GM19351 (cell line): Measurements from ENCODE around the gene USP40.

Experiments used
- ATAC-seq: cut with Tn5 transposase; IDR thresholded peaks from one replicate; pipeline ENCODE4 v1.9.1; 2021; ENCODE audit warnings: mild to moderate bottlenecking, moderate library complexity; ENCODE audit not compliant: unreplicated experiment

The USP40 gene

DNA sequence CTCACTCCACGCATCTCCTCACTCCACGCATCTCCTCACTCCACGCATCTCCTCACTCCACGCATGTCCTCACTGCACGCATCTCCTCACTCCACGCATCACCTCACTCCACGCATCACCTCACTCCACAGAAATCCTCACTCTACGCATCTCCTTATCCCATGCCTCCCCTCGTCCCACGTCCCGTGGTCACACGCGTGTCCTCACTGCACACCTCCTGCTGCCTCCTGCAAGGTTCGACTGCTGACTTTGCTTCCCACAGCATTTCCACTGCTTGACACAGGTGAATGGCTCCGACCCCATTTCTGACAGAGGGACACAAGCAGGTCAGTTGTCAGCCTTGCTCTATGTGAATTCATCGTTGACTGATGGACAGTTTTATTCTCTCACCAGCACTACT is 103.0 kb downstream of the USP40 start:
- no peak for ATAC-seq

DNA sequence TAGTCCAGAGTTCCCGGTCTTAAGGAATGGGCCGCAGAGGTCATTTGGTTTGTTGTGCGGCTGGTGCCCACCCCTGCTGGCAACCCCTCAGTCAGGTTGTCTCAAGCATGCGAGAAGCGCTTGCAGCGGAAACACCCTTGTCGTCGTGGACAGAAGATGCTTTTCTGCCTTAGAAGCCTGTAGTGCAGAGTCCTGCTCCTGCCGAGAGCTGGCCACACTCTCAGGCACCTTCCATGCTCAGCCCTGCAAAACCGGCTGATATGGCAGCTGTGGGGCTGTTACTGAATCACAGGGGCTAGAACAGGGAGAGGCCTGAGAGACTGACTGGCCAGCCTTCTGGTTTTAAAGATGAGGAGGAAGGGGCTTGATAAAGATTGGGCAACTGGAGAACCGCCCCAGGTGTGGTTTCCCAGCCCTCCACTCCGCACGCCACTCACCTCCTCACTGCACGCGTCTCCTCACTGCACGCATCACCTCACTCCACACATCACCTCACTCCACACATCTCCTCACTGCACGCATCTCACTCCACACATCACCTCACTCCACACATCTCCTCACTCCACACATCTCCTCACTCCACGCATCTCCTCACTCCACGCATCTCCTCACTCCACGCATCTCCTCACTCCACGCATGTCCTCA is 103.6 kb downstream of the USP40 start:
- ATAC-seq: no peak

- ATAC-seq: no peak
These were observed 104.3 kb downstream of the USP40 start for GRCh38 chr2:233462202-233462785.

DNA sequence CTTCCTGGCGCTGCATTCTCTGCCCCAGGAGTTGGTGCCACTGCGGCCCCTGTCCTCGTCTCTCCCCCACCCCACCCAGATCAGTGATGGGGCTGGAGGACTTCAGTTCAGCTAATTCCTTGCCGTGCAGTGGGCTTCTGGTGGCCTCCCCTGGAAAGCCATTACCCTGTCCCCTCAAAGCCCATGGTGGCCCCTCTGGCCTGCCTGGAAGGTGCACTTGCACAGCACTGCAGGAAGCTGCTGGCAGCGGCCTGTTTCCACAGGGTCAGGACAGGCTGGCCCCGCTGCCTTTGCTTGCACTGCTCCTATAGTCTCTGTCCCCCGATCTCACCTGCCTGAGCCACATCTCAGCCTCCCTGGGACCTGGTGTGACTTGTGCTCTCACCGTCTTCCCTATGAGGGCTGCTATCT is 105.1 kb downstream of the USP40 start:
- no peak for ATAC-seq

DNA sequence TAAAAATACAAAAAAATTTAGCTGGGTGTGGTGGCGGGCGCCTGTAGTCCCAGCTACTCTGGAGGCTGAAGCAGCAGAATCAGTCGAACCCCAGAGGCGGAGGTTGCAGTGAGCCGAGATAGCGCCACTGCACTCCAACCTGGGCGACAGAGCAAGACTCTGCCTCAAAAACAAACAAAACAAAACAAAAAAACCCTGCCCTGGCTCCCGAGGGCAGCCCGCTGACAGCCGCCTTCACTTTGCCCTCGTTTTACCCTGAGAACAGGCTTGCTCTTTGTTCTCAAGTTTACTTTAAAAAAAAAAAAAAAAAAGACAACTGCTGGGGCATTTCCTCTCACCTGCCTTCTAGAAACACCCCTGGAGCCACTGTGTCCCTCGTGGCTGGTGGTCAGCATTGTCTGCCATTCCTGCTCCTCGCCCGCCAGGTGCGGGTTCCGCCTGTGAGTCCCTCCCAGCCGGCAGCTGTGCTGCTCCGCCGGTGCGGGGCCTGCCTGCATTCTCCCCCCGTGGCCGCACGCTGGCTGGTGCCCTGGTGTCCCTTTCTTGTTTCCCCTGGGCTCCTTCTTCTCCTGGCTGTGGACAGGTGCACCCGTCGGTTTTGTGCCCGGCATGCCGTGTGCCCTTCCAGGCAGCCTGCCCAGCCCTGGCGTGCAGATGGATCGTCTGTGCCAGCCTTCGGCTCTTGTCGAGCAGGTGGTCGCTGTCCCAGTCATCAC is 105.7 kb downstream of the USP40 start:
- no peak for ATAC-seq

- ATAC-seq: no peak
These were observed 107.2 kb downstream of the USP40 start for GRCh38 chr2:233459426-233459825.

DNA sequence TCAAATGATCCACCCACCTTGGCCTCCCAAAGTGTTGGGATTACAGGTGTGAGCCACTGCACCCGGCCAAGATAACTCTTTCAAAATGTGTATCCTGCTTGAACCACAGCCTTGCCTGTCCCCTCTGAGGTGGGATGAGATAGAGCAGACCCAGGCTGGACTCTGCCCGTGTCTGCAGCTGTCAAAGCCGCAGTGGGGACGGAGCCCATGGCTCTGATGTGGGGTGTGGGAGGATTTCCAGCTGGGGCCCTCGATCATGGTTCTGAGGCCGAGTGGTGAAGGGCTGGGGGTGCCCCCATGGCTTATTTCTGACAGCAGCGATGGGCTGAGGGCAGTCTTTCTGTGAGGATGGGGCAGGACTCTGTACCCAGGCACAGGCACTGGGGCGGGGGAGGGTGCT is 107.8 kb downstream of the USP40 start:
- no peak for ATAC-seq

DNA sequence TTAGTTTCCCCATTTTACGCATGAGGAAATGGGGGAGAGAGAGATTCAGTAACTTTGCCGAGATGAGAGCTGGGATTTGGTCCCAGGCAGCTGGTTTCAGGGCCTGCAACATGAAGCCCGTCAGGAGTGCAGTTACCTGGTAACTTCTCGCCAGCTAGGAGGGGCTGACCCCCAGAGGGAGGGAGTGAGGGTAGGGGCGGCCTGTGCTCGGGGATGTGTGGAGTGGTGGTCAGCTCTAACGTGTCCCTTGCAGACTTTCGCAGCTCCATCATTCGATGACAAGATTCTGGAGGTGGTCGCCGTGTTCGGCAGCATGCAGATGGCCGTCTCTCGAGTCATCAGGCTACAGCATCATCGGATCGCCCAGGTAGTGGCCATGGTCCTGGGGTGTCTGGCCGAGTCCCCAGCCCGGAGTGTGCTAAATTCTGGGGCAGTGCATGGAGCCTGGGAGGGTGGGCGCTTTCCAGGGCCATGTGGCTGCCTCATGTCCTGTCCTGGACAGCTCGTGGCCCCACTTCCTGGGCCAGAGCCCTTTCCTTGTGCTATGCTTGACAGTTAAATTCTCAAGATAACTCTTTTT is 108.5 kb downstream of the USP40 start:
- no peak for ATAC-seq

GRCh38 chr2:233457356-233457755 is 109.2 kb downstream of the USP40 start:
- no peak for ATAC-seq

- no peak for ATAC-seq
These were observed 109.6 kb downstream of the USP40 start for GRCh38 chr2:233456934-233457333.

DNA sequence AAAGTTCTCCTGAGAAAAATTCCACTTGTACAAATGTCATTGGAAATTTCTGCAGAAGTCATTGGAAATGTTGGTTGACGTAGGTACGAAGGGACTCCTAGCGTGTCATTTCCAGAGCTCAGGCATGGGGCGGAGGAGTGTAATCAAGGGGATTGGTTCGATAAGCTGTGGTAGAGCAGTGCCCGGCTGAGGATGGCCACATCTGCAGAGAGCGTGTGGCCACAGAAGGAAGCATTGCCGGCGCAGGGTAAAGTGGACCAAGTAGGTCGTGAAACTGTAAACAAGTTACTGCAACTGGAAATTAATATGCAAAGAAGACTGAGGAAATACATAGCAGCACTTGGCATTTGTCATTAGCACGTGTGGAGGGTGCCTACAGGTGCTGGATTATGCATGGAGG is 110.5 kb downstream of the USP40 start:
- no peak for ATAC-seq

- ATAC-seq: no peak
These were observed 111.1 kb downstream of the USP40 start for GRCh38 chr2:233455491-233455890.

DNA sequence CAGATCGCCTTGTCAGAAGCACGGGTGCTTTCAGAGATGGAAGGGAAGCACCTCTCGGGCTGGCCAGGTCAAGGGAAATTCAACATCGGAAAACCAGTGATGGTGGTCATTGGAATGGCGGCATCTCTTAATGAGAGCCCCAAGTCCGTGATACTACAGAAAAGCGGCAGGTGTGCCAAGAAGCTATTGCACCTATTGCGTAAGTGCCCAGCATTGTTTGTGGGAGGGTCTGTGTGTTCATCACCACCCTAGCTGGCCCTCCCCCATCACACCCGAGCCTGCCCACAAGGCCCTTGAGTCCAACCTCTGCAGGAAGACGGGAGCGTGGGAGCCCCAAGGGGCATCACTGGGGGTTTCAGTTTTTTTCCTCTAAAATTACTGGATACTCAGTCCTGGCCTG is 111.6 kb downstream of the USP40 start:
- ATAC-seq: no peak

DNA sequence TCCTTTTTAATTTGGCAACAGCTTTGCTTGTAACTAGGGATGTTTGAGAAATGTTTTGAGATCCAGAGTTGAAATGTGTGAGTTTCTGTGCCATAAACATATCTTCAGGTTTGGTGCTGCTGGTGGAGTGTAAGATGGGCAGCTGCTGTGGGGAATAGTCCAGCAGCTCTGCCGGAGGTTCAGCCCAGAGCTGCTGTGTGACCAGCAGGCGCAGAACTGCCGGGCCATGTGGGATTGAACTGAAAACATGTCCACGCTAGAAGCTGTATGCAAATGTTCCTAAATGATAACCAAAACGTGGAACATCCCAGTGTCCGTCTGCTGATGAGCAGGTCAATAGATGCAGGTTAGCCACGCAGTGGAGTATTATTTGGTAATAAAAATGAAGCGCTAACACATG is 112.7 kb downstream of the USP40 start:
- ATAC-seq: no peak

- ATAC-seq: no peak
These were observed 113.3 kb downstream of the USP40 start for GRCh38 chr2:233453111-233453915.

GRCh38 chr2:233451950-233452349 is 114.6 kb downstream of the USP40 start:
- no peak for ATAC-seq

DNA sequence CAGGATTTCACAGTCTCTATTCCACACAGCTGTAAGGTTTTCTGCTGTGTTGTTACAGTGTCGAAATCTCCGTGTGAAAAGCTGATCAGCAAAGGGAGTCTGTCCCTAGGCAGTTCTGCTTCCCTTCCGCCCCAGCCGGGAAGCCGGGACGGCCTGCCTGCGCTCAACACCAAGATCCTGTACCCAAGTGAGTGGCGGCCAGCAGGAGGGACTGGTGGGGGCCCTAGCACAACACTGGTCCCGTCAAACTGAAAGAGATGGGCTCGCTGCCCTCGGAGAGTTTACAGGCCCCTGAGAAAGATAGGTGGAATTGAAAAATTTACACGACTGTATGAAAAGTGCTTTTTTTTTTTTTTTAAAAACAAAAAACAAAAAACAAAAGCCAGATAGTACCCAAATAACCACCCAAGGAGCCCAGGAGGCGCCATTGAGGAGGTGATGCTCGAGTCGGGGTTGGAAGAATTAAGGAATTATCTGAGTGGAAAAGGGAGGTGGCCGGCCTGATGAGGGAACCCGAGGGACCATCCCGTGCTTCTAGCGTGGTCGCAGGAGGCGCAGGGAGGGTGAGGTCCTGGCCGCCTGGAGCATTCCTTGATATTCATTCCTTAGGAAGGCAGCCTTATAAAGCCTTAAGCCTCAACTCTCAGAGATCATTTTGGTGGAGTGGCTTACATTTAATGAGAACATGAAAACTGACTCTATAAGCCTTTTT is 115.6 kb downstream of the USP40 start:
- ATAC-seq: no peak

- no peak for ATAC-seq
These were observed 116.4 kb downstream of the USP40 start for GRCh38 chr2:233449921-233450863.

DNA sequence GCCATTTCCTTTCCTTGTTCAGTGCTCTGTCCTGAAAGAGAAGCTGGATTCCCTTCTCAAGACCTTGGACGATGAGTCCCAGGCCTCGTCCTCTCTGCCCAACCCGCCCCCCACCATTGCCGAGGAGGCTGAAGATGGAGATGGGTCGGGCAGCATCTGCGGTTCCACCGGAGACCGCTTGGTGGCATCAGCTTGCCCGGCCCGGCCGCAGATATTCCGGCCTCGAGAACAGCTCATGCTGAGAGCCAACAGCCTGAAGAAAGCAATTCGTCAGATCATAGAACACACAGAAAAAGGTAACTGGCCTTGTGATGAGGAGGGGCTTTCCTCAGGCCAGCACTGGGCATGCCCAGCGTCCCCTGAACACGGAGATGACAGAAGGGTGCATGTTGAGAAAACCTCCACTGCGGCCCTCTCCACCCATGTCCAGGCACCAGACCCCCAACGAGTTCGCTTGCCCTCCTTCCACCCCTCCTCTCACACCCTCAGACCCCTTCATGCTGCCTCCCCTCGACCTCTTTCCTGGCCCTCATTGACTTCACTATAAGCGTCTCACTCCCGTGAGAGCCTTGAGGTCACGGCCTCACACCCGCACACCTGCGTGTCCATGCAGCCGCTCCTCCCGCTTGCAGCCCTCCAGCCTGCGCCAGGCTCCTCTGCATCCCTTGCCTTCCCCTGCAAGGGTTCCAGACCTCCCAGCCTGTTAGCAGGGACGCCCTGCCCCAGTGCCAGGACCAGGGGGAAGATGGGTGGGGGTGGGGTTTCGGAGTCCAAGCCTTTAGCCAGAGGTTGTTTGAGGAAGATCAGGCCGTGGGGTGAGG is 117.3 kb downstream of the USP40 start:
- ATAC-seq: no peak
